DND-41 (cell line): ENCODE results near the gene IER5.

Source experiments
- ATAC-seq: fragments of 200-7000 bp; cut with Tn5 transposase; 3 replicates; pipeline ENCODE4 v1.9.1; 2021; ENCODE audit warnings: low read depth; ENCODE audit not compliant: insufficient read depth
- DNase-seq: peaks from one replicate; pipeline ENCODE4 v3.0.0-alpha.2; 2020
- H2AFZ ChIP-seq: 2 replicates; pipeline ENCODE4 v1.6.0; 2012; ENCODE audit warnings: low read depth, low read length
- H3K27ac ChIP-seq: 2 replicates; pipeline ENCODE4 v1.5.1; 2012; ENCODE audit warnings: low read length, inconsistent platforms
- H3K27me3 ChIP-seq: fragments of 200-600 bp; sonication (generic); 2 replicates; pipeline ENCODE4 v1.6.0; 2012; ENCODE audit warnings: low read length, mild to moderate bottlenecking, inconsistent platforms; ENCODE audit not compliant: insufficient read depth, poor library complexity
- H3K36me3 ChIP-seq: 2 replicates; pipeline ENCODE4 v1.5.1; 2012; ENCODE audit warnings: low read length, inconsistent platforms; ENCODE audit not compliant: insufficient read depth
- H3K4me1 ChIP-seq: 2 replicates; pipeline ENCODE4 v1.5.1; 2012; ENCODE audit warnings: mild to moderate bottlenecking, low read length; ENCODE audit not compliant: insufficient read depth
- H3K4me2 ChIP-seq: 2 replicates; pipeline ENCODE4 v1.6.0; 2012; ENCODE audit warnings: mild to moderate bottlenecking, moderate library complexity, low read length, inconsistent platforms; ENCODE audit not compliant: insufficient read depth
- H3K4me3 ChIP-seq, 2 experiments: fragments of 200-600 bp in 1 of 2; shearing (Covaris generic) in 1 of 2; 2 replicates each; pipeline ENCODE4 v1.5.1; 2012 to 2016; ENCODE audit warnings: inconsistent platforms in 2 of 2, low read length in 2 of 2, mild to moderate bottlenecking in 2 of 2, low read depth in 1 of 2, moderate library complexity in 1 of 2
- H3K79me2 ChIP-seq: 2 replicates; pipeline ENCODE4 v1.6.0; 2012; ENCODE audit warnings: low read length, inconsistent platforms; ENCODE audit not compliant: insufficient read depth
- H3K9ac ChIP-seq: 2 replicates; pipeline ENCODE4 v1.6.0; 2012; ENCODE audit warnings: low read depth, mild to moderate bottlenecking, inconsistent platforms, low read length, moderate library complexity
- H3K9me3 ChIP-seq: 2 replicates; pipeline ENCODE4 v1.5.1; 2012; ENCODE audit warnings: low read length, moderate library complexity, mild to moderate bottlenecking, inconsistent platforms; ENCODE audit not compliant: insufficient read depth, severe bottlenecking
- H4K20me1 ChIP-seq: 2 replicates; pipeline ENCODE4 v1.6.0; 2012; ENCODE audit warnings: low read length; ENCODE audit not compliant: insufficient read depth
- CTCF ChIP-seq: IDR thresholded peaks from 2 replicates; pipeline ENCODE4 v1.5.1; 2012; ENCODE audit warnings: borderline replicate concordance, low read length, moderate library complexity, mild to moderate bottlenecking; ENCODE audit not compliant: poor library complexity, severe bottlenecking; ENCODE audit errors: extremely low read depth
- EZH2 ChIP-seq: IDR thresholded peaks from 3 replicates; pipeline ENCODE4 v1.6.1; 2012; ENCODE audit warnings: borderline replicate concordance, low read depth, mild to moderate bottlenecking, moderate library complexity, low read length, inconsistent platforms; ENCODE audit not compliant: severe bottlenecking

Gene IER5

GRCh38 chr1:181116819-181117390 lies 28.4 kb downstream of the IER5 start:
- H4K20me1 ChIP-seq: no peaks in the 10 kb centered on the region
- no peaks in the 10 kb centered on the region for H3K9me3 ChIP-seq
- H3K4me1 ChIP-seq: no peaks in the 10 kb centered on the region
- H3K4me2 ChIP-seq: no peak overlapping the region
- no peak overlapping the region for H3K9ac ChIP-seq
- ATAC-seq (no peak), DNase-seq (no peak)
- no peak overlapping the region for H2AFZ ChIP-seq
- no peaks in the 10 kb centered on the region for H3K79me2 ChIP-seq
- H3K36me3 ChIP-seq: no peaks in the 10 kb centered on the region
- TF ChIP-seq EZH2 (no peak), CTCF (no peak)
- H3K27ac ChIP-seq: no peak overlapping the region
- H3K27me3 ChIP-seq: no peaks in the 10 kb centered on the region
- no peak overlapping the region for H3K4me3 ChIP-seq

- no peaks in the 10 kb centered on the region for H4K20me1 ChIP-seq
- no peak overlapping the region for H3K27ac ChIP-seq
- no peak overlapping the region for H3K4me2 ChIP-seq
- H3K4me1 ChIP-seq: no peaks in the 10 kb centered on the region
- H3K36me3 ChIP-seq: no peaks in the 10 kb centered on the region
- ATAC-seq: no peak
- DNase-seq: no peak
- H3K79me2 ChIP-seq: no peaks in the 10 kb centered on the region
- H3K27me3 ChIP-seq: no peaks in the 10 kb centered on the region
- no peak overlapping the region for H3K9ac ChIP-seq
- no peak overlapping the region for H2AFZ ChIP-seq
- no peaks in the 10 kb centered on the region for H3K9me3 ChIP-seq
- no peak overlapping the region for H3K4me3 ChIP-seq
- TF ChIP-seq CTCF (no peak), EZH2 (no peak)
These were observed 29.3 kb downstream of the IER5 start for GRCh38 chr1:181117648-181118449.

- no peak overlapping the region for H3K9ac ChIP-seq
- no peak for DNase-seq
- no peaks in the 10 kb centered on the region for H3K9me3 ChIP-seq
- H3K27me3 ChIP-seq: no peaks in the 10 kb centered on the region
- ATAC-seq: no peak
- no peak overlapping the region for H3K4me3 ChIP-seq
- H3K79me2 ChIP-seq: no peaks in the 10 kb centered on the region
- no peak for TF ChIP-seq CTCF
- no peak for TF ChIP-seq EZH2
- H4K20me1 ChIP-seq: no peaks in the 10 kb centered on the region
- H2AFZ ChIP-seq: no peak overlapping the region
- H3K27ac ChIP-seq: no peak overlapping the region
- H3K4me1 ChIP-seq: no peaks in the 10 kb centered on the region
- H3K4me2 ChIP-seq: no peak overlapping the region
- H3K36me3 ChIP-seq: no peaks in the 10 kb centered on the region
These were observed 30.8 kb downstream of the IER5 start for GRCh38 chr1:181119093-181119989.
